Hepatocyte (in vitro differentiated cells): Measurements from ENCODE around the gene NR2F2.

Experiments used
- EZH2 ChIP-seq: fragments of 200-600 bp; sonication (generic); IDR thresholded peaks from 2 replicates; pipeline ENCODE4 v1.6.1; 2016; ENCODE audit warnings: antibody characterized with exemption, mild to moderate bottlenecking, borderline replicate concordance
- EZH2phosphoT487 ChIP-seq: fragments of 200-600 bp; sonication (generic); IDR thresholded peaks from one replicate; pipeline ENCODE4 v1.6.1; 2018; ENCODE audit warnings: antibody characterized with exemption, mild to moderate bottlenecking, low read depth, moderate library complexity; ENCODE audit not compliant: unreplicated experiment, severe bottlenecking
- TF ChIP-seq, protein P1 (sequence below): fragments of 200-600 bp; sonication (generic); IDR thresholded peaks from 2 replicates; pipeline ENCODE4 v1.5.1; 2016; ENCODE audit warnings: antibody characterized with exemption, mild to moderate bottlenecking; ENCODE audit not compliant: poor library complexity

DNA sequence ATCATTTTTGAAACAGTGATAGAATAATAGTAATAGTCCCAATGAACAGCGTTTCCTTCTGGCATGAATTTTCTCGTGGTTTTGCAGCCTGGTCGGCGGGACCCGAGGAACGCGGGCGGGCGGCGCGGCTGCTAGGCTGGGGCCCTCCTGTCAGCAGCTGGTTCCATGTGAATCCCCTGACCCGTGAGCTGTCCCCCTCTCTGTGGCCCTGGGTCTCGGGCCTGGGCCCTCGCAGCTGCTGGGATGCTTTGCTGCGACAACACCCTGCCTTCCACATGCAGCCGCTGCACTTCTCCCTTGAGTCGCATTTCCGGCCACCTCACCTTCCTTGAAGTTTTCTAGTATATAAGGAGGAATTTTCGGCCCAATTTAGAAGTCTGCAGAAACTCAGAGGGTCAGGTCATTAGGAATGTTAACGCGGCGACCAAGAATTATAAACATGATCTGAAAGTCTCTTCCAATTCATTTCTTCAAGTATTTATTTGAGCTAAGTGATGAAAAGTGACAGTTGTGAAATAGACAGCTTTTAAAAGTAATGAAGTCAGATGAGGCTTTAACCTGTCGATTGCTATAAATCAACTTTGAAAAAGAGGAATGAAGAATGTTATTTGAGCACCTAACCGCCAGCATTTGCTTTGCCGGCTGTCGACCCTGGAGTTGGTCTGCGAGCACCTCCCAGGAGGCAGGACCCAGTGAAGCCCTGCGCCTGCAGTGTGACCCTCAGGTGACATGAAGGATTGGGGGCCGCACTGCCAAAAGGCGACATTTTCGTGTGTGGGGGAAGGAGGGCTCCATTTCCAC, 27.7 kb downstream of the NR2F2 start:
- TF ChIP-seq, protein P1, sequence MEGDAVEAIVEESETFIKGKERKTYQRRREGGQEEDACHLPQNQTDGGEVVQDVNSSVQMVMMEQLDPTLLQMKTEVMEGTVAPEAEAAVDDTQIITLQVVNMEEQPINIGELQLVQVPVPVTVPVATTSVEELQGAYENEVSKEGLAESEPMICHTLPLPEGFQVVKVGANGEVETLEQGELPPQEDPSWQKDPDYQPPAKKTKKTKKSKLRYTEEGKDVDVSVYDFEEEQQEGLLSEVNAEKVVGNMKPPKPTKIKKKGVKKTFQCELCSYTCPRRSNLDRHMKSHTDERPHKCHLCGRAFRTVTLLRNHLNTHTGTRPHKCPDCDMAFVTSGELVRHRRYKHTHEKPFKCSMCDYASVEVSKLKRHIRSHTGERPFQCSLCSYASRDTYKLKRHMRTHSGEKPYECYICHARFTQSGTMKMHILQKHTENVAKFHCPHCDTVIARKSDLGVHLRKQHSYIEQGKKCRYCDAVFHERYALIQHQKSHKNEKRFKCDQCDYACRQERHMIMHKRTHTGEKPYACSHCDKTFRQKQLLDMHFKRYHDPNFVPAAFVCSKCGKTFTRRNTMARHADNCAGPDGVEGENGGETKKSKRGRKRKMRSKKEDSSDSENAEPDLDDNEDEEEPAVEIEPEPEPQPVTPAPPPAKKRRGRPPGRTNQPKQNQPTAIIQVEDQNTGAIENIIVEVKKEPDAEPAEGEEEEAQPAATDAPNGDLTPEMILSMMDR = no peak
- peak; percentile 21 for TF ChIP-seq EZH2phosphoT487
- TF ChIP-seq EZH2 = peak; percentile 81
